GM21367 (cell line): Measurements from ENCODE around the gene PTGES3.

Source experiments
- ATAC-seq: cut with Tn5 transposase; IDR thresholded peaks from one replicate; pipeline ENCODE4 v1.9.1; 2021; ENCODE audit not compliant: unreplicated experiment

The PTGES3 gene

DNA sequence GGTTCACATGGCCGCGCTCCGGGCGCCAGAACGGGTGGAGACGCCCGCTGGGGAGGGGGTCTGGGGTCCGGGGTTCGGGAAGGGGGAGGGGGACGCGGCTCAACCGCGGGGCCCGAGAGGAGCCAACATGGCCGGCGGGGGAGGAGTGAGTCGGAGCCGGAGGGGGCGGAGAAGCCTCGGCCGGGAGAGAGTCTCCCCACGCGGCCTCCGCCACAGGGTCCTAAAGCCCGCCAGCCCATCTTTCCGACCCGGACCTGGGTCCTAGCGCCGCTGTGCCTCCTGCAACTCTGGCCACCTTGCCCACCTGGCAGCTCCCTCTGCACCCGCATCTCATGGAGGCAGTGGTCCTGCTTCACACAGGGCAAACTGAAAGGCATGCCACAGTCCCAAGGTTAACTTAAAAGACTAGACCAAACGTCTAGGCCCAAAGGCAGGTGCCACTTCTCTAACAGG lies 57.9 kb downstream of the PTGES3 start, which contains the start of gene BAZ2A:
BAZ2A (minus strand) TSS at position 147 of the 453 bp plus-strand sequence. CDS start 12,796 bp downstream, outside the sequence.
- peak; percentile 52 for ATAC-seq

DNA sequence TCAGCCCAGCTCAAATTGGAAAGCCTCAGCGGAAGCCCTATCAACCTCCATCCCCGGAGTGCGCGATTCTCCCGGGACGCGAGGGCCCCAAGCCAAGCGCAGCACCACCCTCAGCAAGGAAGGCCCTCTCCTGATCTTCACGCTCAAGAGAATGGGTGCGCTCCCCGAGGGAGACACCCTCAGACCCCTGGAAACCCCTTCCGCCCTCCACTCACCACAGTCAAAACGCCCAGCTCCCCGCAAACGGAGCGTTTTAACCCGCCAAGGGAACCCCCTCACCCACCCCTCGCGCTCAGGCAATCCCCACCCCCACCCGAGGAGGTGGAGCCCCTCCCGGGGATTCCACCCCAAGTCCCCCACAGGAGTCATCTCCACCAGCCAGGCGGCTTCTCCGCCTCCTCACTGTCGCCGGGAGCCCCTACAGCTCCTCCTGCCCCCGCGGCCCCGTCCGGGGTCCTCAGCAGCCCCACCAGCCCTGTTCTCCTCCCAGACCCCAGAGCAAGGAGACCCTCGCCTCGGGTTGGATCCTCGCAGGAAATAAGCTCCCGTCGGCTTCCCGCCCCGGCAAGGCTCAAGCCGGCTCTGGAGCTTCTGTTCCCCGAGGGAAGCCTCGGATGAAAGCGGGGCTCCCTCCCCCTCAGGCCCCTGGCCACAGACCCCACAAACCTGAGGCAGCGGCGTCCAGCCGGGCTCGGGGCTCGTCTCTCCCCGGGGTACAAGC lies 58.5 kb downstream of the PTGES3 start:
- no peak for ATAC-seq

DNA sequence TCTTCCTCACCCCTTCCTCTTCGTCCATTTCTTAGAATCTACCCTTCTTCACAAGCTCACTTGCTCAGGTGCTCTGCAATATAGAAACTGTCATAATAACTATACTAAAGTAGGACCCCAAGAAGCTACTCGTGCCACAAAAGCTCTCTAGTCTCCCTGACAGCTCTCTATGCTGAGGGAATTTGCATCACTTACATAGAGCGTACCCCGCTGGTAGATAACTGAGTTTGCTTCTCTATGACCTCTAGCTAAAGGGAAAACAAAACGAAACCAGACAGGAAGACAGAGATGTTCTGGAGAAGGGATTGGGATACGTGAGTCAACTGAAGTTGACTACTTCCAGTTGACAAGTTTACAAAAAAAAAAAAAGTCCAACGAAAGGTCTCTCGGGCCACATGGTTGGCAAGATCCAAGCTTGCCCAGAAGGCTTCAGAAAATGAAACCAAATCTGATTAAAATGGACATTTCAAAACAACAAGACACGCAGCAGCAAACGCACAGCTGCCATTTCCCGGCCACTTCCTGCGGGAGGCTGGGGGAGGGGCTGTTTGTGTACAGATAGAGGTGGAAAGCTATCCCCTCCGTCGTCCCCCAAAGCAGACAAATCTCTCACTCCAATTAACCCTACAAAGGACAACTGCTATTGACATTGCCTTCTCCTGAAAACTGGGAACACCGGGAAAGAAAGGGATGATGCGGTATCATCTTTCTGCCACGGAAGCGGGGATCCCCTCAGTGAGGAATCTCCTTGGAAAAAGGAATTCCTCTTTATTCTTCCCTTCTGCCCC lies 59.2 kb downstream of the PTGES3 start:
- no peak for ATAC-seq

DNA sequence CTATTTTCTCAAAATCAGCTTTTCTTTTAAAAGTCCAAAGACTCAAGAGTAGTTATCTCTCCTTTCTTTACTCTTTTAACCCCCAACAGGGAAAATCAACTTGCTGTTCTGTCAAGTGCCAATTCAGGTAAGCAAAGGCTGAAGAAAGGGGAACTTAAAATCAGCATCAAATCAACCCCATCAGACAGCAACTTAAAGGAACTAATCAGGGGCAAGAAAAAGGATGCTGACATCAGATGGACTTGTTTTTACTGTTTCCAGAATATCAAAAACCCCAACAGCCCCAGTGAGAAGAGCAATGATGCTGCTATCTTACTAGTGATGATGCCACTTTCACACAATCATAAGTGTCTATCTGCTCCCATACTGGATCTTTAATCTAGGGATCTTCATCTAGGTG lies 61.4 kb downstream of the PTGES3 start:
- ATAC-seq: no peak

DNA sequence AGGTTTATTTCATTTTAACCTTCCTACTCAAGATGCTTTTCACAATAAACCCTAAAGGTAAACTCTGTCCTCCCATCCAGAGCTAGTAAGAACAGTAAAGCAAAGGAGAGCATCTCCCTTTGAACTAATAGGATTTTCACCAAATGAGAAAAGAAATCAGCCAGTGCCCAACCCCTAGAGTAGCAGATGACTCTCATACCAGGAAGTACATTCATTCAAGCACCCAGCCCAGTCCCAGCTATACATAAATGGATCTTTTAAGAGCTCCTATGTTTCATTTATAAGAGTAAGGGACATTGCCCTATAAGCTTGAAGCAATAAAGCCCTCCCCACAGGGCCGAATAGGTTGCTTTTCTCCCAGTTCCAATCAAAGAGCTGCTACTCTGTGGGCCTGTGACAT lies 65.5 kb downstream of the PTGES3 start:
- no peak for ATAC-seq

DNA sequence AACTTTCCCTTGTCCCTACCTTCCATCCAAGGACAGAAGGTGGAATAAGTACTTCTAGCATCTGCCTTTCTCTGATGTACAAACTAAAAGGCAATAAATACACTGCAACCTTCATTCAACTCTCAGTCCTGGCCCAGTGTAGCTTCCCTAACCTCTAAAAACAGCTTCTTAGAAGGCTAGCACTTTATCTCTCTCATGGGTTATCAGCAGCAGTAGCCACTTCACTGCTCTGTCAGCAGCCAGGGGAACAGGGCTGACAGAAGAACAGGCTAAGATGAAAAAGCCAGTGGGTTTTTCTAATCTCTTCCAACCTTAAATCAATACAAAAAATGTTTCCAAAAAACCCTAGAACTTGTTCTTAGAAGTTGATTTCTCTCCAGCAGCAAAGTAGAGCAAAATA lies 71.2 kb downstream of the PTGES3 start:
- no peak for ATAC-seq

DNA sequence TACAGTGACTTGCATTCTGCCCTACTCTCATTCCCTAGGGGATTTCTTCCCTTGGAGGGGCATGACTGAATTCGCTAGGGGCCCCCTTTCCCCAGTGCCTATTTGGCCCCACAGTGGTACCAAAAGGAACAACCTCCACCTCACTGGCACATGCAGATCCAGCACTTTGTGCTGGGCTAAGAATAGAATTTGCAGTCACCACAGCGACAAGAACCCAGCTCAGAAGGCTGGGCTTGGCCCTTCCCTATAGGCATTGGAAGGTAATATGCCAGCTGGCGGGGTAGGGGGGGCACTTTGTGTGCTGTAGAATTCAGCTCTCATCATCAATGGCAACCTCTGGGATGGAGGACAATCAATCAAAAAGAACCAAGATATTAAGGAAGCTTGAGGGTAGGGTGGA lies 71.8 kb downstream of the PTGES3 start:
- ATAC-seq: no peak

DNA sequence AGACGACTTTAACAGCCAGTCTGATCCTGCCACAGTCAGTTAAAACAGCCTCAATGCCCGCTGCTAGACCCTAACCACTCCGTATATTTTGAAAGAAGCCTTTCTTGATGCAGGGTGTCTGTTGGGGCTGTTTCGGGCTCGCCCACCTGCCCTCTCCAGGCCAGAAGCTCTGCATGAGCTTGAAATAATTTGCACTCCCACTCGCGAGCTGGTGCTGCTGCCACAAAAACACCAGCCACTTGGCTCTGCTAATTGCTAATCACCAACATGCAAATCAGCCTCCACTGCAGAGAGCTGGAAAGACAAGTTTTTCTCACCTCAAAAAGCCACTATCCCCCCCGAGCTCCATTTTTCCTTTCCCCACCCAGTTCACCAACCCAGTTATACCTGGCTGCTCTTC lies 73.5 kb downstream of the PTGES3 start:
- no peak for ATAC-seq
